Measurements from ENCODE around the gene ANK2.

GRCh38 chr4:113170805-113171468, 121.5 kb downstream of the ANK2 start:
- TF ChIP-seq POLR2AphosphoS5 (IDR thresholded peaks at IDR 0.05) (no peak), CTCF (IDR thresholded peaks at IDR 0.05) (no peak), POLR2A (IDR thresholded peaks at IDR 0.05) (no peak)
